BLaER1 treated with 17β-estradiol and CSF1 and Interleukin-3, amounts not matched to agents 10 nM and 100 nM (cell line): Measurements from ENCODE around the gene SEPTIN12.

ENCODE experiments used
- H3K27ac ChIP-seq, 11 experiments: shearing (Covaris generic); formaldehyde crosslinking; 2 replicates each; pipeline ENCODE4 v1.8.1; 2022
- H3K27me3 ChIP-seq, 11 experiments: shearing (Covaris generic); formaldehyde crosslinking; 2 replicates each; pipeline ENCODE4 v1.8.1; 2022
- H3K36me3 ChIP-seq, 11 experiments: shearing (Covaris generic); formaldehyde crosslinking; 2 replicates each; pipeline ENCODE4 v1.8.1; 2022
- H3K4me1 ChIP-seq, 10 experiments: shearing (Covaris generic); formaldehyde crosslinking; 2 replicates each; pipeline ENCODE4 v1.8.1; 2022
- H3K4me2 ChIP-seq, 11 experiments: shearing (Covaris generic); formaldehyde crosslinking; 2 replicates each; pipeline ENCODE4 v1.8.1; 2022
- H3K4me3 ChIP-seq, 10 experiments: shearing (Covaris generic); formaldehyde crosslinking; 2 replicates each; pipeline ENCODE4 v1.8.1; 2022
- H3K9ac ChIP-seq, 11 experiments: shearing (Covaris generic); formaldehyde crosslinking; 2 replicates each; pipeline ENCODE4 v1.8.1; 2022
- H3K9me3 ChIP-seq, 11 experiments: shearing (Covaris generic); formaldehyde crosslinking; replicated peaks in 1 of 11; 2 replicates each; pipeline ENCODE4 v1.8.1; 2022
- H4K20me1 ChIP-seq, 11 experiments: shearing (Covaris generic); formaldehyde crosslinking; 2 replicates each; pipeline ENCODE4 v1.8.1; 2022
- Cebpa-rat ChIP-seq, 11 experiments: shearing (Covaris generic); IDR thresholded peaks; 2 replicates each; pipeline ENCODE4 v1.8.1; 2022

The SEPTIN12 gene

DNA sequence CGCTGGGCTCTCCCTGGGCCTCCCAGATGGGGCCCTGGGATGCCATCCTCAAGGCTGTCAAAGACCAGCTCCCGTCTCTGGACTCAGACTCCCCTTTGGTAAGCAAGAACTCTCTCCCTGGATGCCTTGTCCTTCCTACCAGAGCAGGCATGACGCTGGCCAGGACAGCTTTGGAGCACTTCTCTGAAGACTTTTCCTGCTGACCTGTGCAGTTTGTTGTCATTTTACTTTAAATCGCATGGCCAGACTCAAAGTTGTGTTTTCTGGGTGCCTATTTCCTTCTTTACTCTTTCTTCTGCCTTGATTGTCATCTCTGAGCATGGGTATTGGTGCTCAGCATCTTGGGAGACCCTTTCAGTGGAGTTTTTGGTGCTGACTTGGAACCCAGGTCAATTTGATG is 51.6 kb downstream of the SEPTIN12 start:
- H3K4me3 ChIP-seq = no peak overlapping the region
- no peak overlapping the region for H3K27ac ChIP-seq
- peak overlapping the region in 1 of 11 experiments; percentile 28; a peak in 1 of 22 replicates for H3K4me2 ChIP-seq
- H4K20me1 ChIP-seq = no peaks in the 10 kb centered on the region; a peak in 1 of 22 replicates
- H3K9me3 ChIP-seq = no peaks in the 10 kb centered on the region
- H3K36me3 ChIP-seq = peaks cover 0 to 6% (median 0%) of the 10 kb centered on the region in 11 experiments; a peak in 1 of 22 replicates
- H3K27me3 ChIP-seq = no peaks in the 10 kb centered on the region
- H3K9ac ChIP-seq = no peak overlapping the region
- TF ChIP-seq Cebpa-rat (IDR thresholded peaks at IDR 0.05) = no peak
- H3K4me1 ChIP-seq = peaks cover 11 to 33% (median 20%) of the 10 kb centered on the region in 10 experiments

DNA sequence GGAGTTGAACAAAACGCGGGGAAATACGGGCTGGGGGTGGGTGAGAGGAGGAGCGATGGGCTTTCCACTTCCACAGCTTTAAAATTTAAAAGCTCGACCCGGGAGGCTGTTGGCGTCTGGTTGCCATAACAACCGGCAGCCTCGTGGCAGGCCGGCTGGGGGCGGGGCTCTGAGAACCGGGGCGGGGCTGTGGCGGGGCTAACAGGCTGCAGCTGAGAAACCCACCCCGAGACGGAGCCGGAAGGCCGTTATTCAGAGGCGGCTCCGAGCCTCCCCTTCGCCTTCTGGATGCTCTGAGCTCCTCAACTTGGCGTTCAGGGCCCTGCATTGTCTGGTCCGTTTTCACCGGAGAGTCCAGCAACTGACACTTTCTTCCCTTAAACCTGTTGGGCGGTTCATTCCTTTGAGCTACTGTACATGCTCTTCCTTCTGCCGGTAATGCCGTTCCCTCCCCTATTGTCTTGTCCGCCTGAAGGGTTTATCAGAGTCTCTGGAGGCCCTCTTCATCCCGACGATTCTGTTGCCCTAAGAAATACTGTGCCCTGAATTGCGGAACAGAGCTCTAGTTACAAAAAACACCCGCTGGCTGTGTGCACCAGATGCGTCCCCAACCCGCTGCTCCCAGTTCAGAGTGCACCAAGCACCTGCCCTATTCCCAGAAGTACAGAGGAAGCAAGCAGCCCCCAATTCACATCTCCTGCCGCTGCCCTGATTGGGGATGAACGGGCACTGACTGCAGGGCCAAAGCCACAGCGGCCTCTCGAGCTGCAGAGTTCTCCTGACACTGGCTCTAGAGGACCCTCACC is 53.2 kb downstream of the SEPTIN12 start:
- Histone ChIP-seq H3K27ac (peak overlapping the region in 10 of 11 experiments; percentile 42 to 85 (median 72); a peak in 20 of 22 replicates), H3K27me3 (no peaks in the 10 kb centered on the region), H3K4me1 (peaks cover 11 to 33% (median 20%) of the 10 kb centered on the region in 10 experiments), H3K4me3 (peak overlapping the region; percentile 79 to 98 (median 88)), H4K20me1 (peaks cover 0 to 7% (median 0%) of the 10 kb centered on the region in 11 experiments; a peak in 2 of 22 replicates), H3K4me2 (peak overlapping the region; percentile 85 to 100 (median 97)), H3K9me3 (no peaks in the 10 kb centered on the region), H3K36me3 (peaks cover 3 to 21% (median 11%) of the 10 kb centered on the region in 11 experiments; a peak in 17 of 22 replicates), H3K9ac (peak overlapping the region; percentile 73 to 88 (median 83))
- no peak for TF ChIP-seq Cebpa-rat (IDR thresholded peaks at IDR 0.05)

GRCh38 chr16:4734063-4734729 is 53.9 kb downstream of the SEPTIN12 start, which contains the start of the genes ANKS3 and DNAAF8:
ANKS3 (minus strand) TSS chr16:4734271; CDS start chr16:4730149, 4,122 bp downstream.
DNAAF8 (plus strand) TSS chr16:4734537; CDS start chr16:4736515, 1,978 bp downstream.
- Histone ChIP-seq H3K36me3 (peaks cover 7 to 28% (median 17%) of the 10 kb centered on the region in 11 experiments; a peak in 18 of 22 replicates), H3K9ac (peak within 1 kb of the TSS; percentile 73 to 88 (median 83)), H3K4me2 (peak within 1 kb of the TSS; percentile 86 to 100 (median 97)), H3K27ac (peak within 1 kb of the TSS in 10 of 11 experiments; percentile 56 to 85 (median 72); a peak in 21 of 22 replicates), H4K20me1 (peaks cover 0 to 11% (median 0%) of the 10 kb centered on the region in 11 experiments; a peak in 2 of 22 replicates), H3K4me3 (peak within 1 kb of the TSS; percentile 79 to 98 (median 88)), H3K9me3 (no peaks in the 10 kb centered on the region), H3K27me3 (no peaks in the 10 kb centered on the region), H3K4me1 (peaks cover 11 to 33% (median 20%) of the 10 kb centered on the region in 10 experiments)
- no peak for TF ChIP-seq Cebpa-rat (IDR thresholded peaks at IDR 0.05)

GRCh38 chr16:4733747-4734062 is 54.4 kb downstream of the SEPTIN12 start:
- no peaks in the 10 kb centered on the region for H3K27me3 ChIP-seq
- H3K4me2 ChIP-seq = peak overlapping the region; percentile 86 to 100 (median 97)
- peak overlapping the region in 10 of 11 experiments; percentile 55 to 83 (median 71); a peak in 21 of 22 replicates for H3K27ac ChIP-seq

DNA sequence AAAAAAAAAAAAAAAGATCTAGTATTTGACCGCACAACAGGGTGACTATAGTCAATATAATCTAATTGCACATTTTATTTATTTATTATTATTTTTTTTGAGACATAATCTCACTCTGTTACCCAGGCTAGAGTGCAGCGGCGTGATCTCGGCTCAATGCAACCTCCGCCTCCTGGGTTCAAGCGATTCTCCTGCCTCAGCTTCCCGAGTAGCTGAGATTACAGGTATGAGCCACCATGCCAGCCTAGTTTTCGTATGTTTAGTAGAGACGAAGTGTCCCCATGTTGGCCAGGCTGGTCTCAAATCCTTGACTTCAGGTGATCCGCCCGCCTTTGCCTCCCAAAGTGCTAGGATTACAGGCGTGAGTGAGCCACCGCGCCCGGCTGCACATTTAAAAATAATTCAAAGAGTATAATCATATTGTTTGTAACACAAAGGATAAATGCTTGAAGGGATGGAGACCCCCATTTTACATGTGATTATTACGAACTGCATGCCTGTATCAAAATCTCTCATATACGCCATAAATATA is 54.9 kb downstream of the SEPTIN12 start:
- H3K27ac ChIP-seq = peak overlapping the region in 8 of 11 experiments; percentile 55 to 83 (median 74); a peak in 12 of 22 replicates
- peak overlapping the region; percentile 73 to 88 (median 83) for H3K9ac ChIP-seq
- H3K36me3 ChIP-seq = peaks cover 7 to 37% (median 26%) of the 10 kb centered on the region in 11 experiments; a peak in 18 of 22 replicates
- peaks cover 11 to 28% (median 20%) of the 10 kb centered on the region in 10 experiments for H3K4me1 ChIP-seq
- peak overlapping the region; percentile 86 to 100 (median 97) for H3K4me2 ChIP-seq
- no peak for TF ChIP-seq Cebpa-rat (IDR thresholded peaks at IDR 0.05)
- no peaks in the 10 kb centered on the region for H3K9me3 ChIP-seq
- H3K4me3 ChIP-seq = peak overlapping the region; percentile 79 to 98 (median 88)
- H4K20me1 ChIP-seq = peaks cover 0 to 11% (median 0%) of the 10 kb centered on the region in 11 experiments; a peak in 4 of 22 replicates
- H3K27me3 ChIP-seq = no peaks in the 10 kb centered on the region

More at GRCh38 chr16:4733747-4734062, 54.4 kb downstream of the SEPTIN12 start:
- peak overlapping the region; percentile 73 to 88 (median 83) for H3K9ac ChIP-seq
- peaks cover 0 to 11% (median 0%) of the 10 kb centered on the region in 11 experiments; a peak in 3 of 22 replicates for H4K20me1 ChIP-seq
- peaks cover 7 to 33% (median 22%) of the 10 kb centered on the region in 11 experiments; a peak in 18 of 22 replicates for H3K36me3 ChIP-seq
- H3K4me3 ChIP-seq = peak overlapping the region; percentile 79 to 98 (median 88)
- no peak for TF ChIP-seq Cebpa-rat (IDR thresholded peaks at IDR 0.05)
- H3K9me3 ChIP-seq = no peaks in the 10 kb centered on the region
- peaks cover 11 to 32% (median 20%) of the 10 kb centered on the region in 10 experiments for H3K4me1 ChIP-seq

GRCh38 chr16:4729876-4730275 is 58.3 kb downstream of the SEPTIN12 start:
- H4K20me1 ChIP-seq = peaks cover 0 to 27% (median 0%) of the 10 kb centered on the region in 11 experiments; a peak in 5 of 22 replicates
- H3K9ac ChIP-seq = no peak overlapping the region
- H3K27ac ChIP-seq = no peak overlapping the region
- no peak for TF ChIP-seq Cebpa-rat (IDR thresholded peaks at IDR 0.05)
- H3K9me3 ChIP-seq = no peaks in the 10 kb centered on the region
- H3K4me1 ChIP-seq = peaks cover 6 to 18% (median 9%) of the 10 kb centered on the region in 10 experiments; a peak in 19 of 20 replicates
- no peak overlapping the region for H3K4me3 ChIP-seq
- peaks cover 28 to 66% (median 45%) of the 10 kb centered on the region in 11 experiments for H3K36me3 ChIP-seq
- H3K27me3 ChIP-seq = no peaks in the 10 kb centered on the region
- H3K4me2 ChIP-seq = no peak overlapping the region

GRCh38 chr16:4728676-4729075 is 59.5 kb downstream of the SEPTIN12 start:
- Histone ChIP-seq H3K4me1 (peaks cover 5 to 18% (median 9%) of the 10 kb centered on the region in 10 experiments; a peak in 18 of 20 replicates), H3K27me3 (no peaks in the 10 kb centered on the region), H3K9ac (peak overlapping the region in 1 of 11 experiments; percentile 9; a peak in 1 of 22 replicates), H3K27ac (no peak overlapping the region), H3K4me3 (no peak overlapping the region), H3K36me3 (peaks cover 31 to 77% (median 52%) of the 10 kb centered on the region in 11 experiments), H3K9me3 (no peaks in the 10 kb centered on the region), H3K4me2 (no peak overlapping the region), H4K20me1 (peaks cover 0 to 27% (median 0%) of the 10 kb centered on the region in 11 experiments; a peak in 5 of 22 replicates)
- no peak for TF ChIP-seq Cebpa-rat (IDR thresholded peaks at IDR 0.05)
